ENCODE results near the gene RAB40A.
"Not testable (repeated sequence)": the region's sequence is repeated elsewhere in the genome, so short reads cannot be mapped to it uniquely, and the experiment has no call there.

Gene RAB40A

DNA sequence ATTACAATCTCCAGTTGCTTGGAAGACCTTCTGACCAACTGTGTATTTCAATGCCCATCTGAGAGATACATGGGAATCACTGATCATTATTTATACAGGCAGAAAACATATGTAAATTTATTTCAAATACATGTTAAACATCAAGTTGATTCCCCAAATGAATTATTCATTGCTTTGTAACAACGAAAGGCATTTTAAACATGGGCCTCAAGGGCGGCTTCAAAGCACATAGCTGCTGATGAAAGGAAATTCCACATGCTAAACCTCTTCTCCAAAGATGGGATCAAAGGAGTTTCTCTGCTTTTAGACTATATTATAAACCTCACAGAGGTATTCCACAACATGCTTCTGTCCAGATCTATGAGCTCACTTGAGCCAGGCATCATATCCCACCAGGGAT, 4.3 kb upstream of the RAB40A start:
- no peak for DNase-seq (ENCODE audit: low read depth)

DNA sequence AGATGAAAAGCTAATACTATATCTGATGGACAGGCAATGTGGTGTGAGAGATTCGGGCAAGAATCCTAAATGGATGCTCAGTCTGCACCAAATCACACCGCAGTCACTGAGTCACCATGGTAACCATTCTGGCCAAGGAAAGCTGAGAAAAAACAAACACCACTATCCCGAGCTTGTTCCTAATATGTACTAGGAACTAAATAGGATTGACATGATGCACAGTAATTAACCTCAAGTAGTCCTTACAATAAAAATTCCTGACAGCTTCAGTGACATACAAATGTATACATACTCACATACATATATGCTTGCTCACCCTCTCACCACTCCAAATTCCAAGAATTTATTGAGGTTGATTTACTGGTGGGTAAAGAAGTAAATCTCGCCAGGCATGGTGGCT, 1.1 kb upstream of the RAB40A start:
- DNase-seq (ENCODE audit: low read depth) = no peak

DNA sequence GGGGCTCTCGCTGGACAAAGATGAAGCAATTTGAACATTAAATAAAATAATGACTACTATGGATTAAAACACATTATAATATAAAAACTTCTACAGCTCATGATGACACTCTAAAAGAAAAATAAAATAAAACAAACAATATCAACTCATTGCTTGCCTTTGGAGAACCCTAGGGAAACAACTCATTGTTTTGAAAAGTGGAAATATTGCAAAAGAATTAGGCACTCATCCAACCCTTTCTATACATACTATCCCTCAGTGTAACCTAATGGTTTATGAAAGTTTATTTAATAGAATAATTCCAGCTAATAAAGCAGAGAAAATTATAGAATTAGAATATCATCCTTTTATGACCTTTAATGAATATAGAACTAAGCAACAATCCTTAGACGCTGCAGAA, 718 bp downstream of the RAB40A start:
- DNase-seq (ENCODE audit: low read depth) = no peak

- DNase-seq (ENCODE audit: low read depth) = no peak
These were observed 2.0 kb downstream of the RAB40A start for GRCh38 chrX:103517246-103517645.

DNA sequence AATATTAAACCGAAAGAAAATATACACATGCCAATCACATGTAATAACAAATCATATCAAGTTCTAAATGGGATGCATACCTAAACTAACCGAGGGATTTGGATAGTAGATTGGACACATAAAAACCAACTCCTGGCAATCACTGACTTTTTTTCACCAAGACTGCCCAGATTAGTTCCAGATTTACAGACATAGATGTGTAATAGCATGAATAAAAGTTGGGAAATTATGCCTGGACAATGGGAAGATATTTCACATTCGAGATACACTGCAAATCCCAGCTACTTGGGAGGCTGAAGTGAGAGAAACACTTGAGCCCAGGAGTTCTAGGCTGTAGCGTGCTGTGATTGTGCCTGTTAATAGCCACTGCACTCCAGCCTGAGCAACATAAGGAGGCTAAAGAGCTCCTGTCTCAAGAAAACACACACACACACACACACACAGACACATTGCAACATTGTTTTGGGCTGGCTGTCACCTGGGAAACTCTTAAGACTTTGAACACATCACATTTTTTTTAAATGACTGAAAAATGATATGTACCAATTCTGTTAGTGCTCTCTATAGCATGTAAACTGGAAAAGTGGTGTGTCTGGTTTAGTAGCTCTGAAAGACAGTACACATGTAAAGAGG, 5.7 kb downstream of the RAB40A start:
- no peak for DNase-seq (ENCODE audit: low read depth)

- DNase-seq (ENCODE audit: low read depth) = no peak
These were observed 6.2 kb downstream of the RAB40A start for GRCh38 chrX:103513067-103513466.

GRCh38 chrX:103510031-103510430, 9.3 kb downstream of the RAB40A start:
- no peak for DNase-seq (ENCODE audit: low read depth)

DNA sequence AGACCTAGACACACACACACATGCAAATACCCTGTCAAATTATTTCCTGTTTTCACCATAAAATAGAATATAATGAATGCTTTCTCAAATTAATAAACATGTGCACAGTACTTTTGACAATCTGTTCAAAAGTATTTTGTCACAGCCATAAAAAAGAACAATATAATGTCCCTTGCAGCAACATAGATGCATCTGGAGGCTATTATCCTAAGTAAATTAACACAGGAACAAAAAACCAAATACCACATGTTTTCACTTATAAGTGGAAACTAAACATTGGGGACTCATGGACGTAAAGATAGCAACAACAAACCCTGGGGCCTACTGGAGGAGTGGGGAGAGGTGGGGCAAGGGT, 15.5 kb downstream of the RAB40A start:
- no peak for DNase-seq (ENCODE audit: low read depth)

DNA sequence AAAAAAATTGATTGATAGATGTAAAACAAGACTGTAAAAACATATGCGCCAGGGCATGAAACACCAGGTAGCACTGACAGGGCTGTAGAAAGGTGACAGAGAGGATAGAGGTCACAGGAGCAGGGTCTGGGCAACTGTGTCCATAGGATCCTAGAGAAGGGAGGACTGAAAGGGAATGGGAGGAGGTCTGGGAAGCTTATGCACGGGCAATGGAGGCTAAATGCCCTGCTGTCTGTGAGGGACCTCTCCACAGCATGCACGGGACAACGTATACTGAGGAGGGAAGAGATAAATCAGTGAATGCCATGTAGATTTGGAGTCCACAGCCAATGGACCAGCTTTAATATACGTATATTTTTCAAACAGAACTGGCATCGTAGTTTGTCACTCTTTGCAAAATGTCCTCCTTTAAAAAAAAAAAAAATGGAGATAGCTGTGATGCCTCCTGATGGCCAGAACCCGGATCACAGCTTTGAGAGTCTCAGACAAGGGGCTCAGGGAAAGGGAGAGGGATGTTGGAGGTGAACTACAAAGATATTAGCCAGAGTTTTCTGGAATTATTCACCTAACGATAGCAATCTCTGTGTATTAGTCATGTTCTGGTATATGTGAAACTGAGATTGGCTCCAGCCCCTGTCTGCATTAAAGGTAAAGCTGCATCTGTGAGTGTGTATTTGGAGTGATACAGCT, 16.0 kb downstream of the RAB40A start:
- no peak for DNase-seq (ENCODE audit: low read depth)

GRCh38 chrX:103498786-103499185, 20.5 kb downstream of the RAB40A start:
- DNase-seq (ENCODE audit: low read depth) = no peak

- DNase-seq (ENCODE audit: low read depth) = no peak
These were observed 23.5 kb downstream of the RAB40A start for GRCh38 chrX:103495786-103496185.

GRCh38 chrX:103493578-103493977, 25.7 kb downstream of the RAB40A start:
- DNase-seq (ENCODE audit: low read depth) = not testable (repeated sequence)

GRCh38 chrX:103489733-103490132, 29.6 kb downstream of the RAB40A start:
- not testable (repeated sequence) for DNase-seq (ENCODE audit: low read depth)

GRCh38 chrX:103488794-103489193, 30.5 kb downstream of the RAB40A start:
- DNase-seq (ENCODE audit: low read depth) = no peak

- DNase-seq (ENCODE audit: low read depth) = no peak
These were observed 31.0 kb downstream of the RAB40A start for GRCh38 chrX:103488332-103488731.

DNA sequence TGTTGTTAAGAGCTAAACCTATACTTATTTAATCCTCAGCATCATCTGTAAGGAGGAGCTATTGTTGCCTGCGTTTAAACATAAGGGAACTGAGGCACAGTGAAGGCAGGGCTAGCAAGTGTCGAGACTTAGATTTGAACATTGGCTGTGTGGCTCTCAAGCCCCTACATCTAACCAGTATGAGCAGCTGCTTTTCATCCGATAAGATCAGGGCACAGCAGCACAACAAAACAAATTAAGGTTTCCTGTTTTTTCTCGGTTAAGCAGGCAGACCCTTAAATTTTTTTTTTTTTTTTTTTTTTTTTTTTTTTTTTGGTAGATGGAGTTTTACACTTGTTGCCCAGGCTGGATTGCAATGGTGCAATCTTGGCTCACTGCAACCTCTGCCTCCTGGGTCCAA, 35.6 kb downstream of the RAB40A start:
- DNase-seq (ENCODE audit: low read depth) = no peak

GRCh38 chrX:103480526-103480925, 38.8 kb downstream of the RAB40A start:
- no peak for DNase-seq (ENCODE audit: low read depth)

DNA sequence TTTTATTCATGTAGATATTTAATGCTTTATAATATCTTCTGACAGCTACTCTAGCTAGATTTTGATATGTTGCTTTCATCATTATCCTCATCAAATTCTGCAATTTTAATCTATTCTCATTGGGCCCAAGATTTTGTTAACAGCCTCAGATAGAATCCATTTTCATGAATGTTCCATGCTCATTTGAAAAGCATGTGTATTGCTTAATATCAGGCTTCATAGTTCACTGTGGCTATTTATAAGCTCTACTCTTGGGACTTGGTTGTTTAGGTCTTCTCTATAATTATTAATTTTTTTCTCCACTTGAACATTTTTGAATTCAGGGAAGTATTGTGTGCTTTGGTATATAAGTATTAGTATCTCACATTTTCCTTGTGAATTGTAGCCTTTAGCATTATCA, 41.8 kb downstream of the RAB40A start:
- DNase-seq (ENCODE audit: low read depth) = no peak

DNA sequence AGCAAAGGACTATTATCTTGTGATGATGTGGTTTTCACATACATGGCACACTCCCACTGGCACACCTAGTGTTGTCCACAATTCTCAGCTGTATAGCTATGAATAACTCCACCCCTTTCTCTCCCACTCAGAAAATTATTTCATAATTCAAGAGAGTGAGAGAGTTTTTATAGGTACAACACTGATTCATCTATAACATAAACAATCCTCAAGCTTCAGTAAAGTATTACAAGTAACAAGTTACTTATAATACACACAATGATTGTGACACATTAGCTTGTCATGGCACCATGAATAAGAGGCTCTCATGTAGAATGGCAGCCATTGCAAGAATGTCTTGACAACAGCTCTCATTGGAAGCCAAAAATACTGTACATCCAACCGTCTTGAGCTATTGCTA, 43.9 kb downstream of the RAB40A start:
- no peak for DNase-seq (ENCODE audit: low read depth)

GRCh38 chrX:103469977-103470376, 49.3 kb downstream of the RAB40A start:
- DNase-seq (ENCODE audit: low read depth) = not testable (repeated sequence)

DNA sequence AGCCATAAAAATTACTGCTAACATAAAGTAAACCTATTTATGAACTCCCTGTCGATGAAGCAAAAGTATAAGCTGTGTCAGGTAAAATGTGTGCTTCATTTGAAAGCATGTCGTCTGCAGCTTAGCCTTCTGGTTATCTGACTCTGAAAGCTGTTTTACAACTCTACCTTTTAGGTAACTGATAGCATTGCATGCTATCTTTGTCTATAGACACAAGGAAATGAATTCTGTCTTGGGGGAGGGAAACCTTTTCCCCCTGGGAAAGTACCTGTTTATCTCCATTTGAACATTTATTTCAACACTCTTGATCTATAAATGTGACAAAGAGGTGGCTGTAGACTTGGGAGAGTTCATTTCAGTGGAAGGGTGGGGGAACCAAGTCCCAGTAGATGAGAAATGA, 51.4 kb downstream of the RAB40A start:
- DNase-seq (ENCODE audit: low read depth) = no peak

GRCh38 chrX:103467156-103467555, 52.1 kb downstream of the RAB40A start:
- DNase-seq (ENCODE audit: low read depth) = no peak

DNA sequence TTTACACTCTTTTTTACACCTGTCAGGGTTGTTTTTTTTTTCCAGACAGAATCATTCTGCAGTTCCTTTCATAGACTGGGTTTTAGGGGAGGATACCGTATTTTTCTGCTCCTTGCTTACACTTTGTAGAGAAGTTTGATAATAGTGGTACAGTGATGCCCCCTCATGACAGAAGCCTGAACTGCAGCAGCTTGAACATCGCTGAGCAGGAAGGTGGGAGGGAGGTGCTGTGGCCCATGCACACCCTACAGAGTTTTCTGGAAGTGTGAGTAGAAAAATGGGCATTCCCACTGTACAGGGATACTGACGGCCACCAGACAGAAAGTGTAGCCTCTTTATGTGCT, 54.5 kb downstream of the RAB40A start:
- DNase-seq (ENCODE audit: low read depth) = peak; percentile 46

DNA sequence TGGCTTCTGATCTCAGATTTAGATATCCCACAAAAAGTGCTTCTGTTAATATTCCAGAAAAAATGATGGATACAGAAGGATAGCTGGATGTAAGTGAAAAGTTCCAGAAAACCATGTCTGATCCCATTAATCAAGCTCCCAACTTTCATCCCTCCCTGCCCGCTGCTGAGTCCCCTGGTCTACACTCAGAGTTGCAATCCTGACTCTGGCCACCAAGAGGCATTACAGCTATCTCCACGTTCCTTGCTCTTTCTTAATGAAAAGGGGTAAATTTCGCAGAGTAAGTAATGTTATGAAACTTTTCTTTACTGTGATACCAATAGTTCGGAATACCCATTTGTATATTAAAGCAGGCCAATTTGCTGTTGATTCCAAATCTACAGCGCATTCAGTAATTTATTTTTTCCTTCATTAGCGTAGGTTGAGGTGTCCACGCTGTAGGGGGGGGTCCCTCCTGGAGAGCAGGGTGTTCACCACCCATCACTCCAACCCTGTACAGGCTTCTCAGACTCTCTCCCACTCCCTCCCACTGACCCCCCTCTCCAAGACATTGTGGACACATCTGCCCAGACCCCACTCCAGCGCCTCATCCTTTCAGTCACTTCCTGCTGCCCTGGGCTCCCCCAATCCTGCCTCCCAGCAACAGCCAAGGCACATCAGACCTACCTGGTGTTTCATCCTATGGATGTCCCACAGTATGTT, 55.1 kb downstream of the RAB40A start:
- DNase-seq (ENCODE audit: low read depth) = no peak

Data from activated T-helper 9 cell treated with anti-CD3 and anti-CD28 coated beads, Interleukin-2, amount 50 U/mL, for 16 hours (primary cell).